Measurements from ENCODE around the gene EEFSEC. TPM values are rescaled to one million over a fixed set of nuclear protein-coding genes. Genes with fewer than 3 reads are reported as not detected.

EEFSEC gene
- total RNA-seq, 1 donor from 2014 or later, result 15.3 TPM

DNA sequence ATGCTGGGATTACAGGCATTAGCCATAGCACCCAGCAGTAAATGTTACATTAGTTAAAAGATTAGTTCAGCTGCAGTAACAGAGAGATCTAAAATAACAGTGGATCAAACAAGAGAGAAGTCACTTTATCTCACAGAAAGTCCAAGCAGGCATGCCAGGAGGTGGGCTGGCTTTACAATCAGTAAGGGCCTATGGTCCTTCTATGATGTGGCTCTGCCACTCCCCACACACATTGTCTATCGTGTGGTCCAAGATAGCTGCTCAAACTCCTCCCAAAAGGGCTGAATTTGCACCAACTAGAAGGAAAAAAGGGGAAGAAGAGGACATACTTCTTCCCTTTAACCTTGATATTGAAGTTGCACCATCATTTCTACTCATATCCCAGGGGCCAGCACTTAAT, 25.0 kb upstream of the EEFSEC start:
- no peak for DNase-seq
- Histone ChIP-seq H3K9me3 (no peaks in the 10 kb centered on the region), H3K27me3 (no peaks in the 10 kb centered on the region), H3K27ac (no peak overlapping the region), H3K4me3 (no peak overlapping the region), H3K36me3 (no peaks in the 10 kb centered on the region), H3K4me1 (no peaks in the 10 kb centered on the region)
- intact Hi-C loops (cut with DNase I), result no loop called here
- no peak for ATAC-seq
- TF ChIP-seq, protein P1, sequence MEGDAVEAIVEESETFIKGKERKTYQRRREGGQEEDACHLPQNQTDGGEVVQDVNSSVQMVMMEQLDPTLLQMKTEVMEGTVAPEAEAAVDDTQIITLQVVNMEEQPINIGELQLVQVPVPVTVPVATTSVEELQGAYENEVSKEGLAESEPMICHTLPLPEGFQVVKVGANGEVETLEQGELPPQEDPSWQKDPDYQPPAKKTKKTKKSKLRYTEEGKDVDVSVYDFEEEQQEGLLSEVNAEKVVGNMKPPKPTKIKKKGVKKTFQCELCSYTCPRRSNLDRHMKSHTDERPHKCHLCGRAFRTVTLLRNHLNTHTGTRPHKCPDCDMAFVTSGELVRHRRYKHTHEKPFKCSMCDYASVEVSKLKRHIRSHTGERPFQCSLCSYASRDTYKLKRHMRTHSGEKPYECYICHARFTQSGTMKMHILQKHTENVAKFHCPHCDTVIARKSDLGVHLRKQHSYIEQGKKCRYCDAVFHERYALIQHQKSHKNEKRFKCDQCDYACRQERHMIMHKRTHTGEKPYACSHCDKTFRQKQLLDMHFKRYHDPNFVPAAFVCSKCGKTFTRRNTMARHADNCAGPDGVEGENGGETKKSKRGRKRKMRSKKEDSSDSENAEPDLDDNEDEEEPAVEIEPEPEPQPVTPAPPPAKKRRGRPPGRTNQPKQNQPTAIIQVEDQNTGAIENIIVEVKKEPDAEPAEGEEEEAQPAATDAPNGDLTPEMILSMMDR (IDR thresholded peaks at IDR 0.05), result no peak

DNA sequence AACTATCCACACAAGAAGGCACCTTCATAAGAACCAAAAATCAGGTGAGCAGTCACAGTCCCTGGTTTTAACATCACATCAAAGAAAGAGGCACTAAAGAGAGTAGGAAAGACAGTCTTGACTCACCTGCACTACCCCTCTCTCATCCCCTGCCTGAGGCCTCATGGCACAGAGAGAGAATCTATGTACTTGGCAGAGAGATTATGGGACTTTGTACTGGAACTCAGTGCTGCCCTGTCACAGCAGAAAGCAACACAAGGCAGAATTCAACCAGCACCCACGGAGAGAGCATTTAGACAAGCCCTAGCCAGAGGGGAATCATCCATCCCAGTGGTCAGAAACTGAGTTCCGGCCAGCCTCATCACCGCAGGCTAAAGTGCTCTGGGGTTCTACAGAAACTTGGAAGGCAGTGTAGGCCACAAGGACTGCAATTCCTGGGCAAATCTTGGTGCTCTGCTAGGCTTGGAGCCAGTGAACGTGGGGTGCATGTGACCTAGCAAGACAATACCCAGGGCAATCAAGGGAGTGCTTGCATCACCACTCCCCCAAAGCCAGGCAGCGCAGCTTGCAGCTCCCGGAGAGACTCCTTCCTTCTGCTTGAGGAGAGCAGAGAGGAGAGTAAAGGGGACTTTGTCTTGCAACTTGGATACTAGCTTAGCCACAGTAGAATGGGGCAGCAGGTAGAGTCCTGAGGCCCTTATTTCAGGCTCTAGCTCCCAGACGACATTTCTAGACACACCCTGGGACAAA, 21.2 kb upstream of the EEFSEC start:
- Histone ChIP-seq H3K27me3 (no peaks in the 10 kb centered on the region), H3K9me3 (no peaks in the 10 kb centered on the region), H3K4me3 (no peak overlapping the region), H3K4me1 (no peaks in the 10 kb centered on the region), H3K36me3 (no peaks in the 10 kb centered on the region), H3K27ac (no peak overlapping the region)
- DNase-seq, result no peak
- TF ChIP-seq, protein P1 (IDR thresholded peaks at IDR 0.05), result no peak
- intact Hi-C loops (cut with DNase I), result no loop called here
- no peak for ATAC-seq

DNA sequence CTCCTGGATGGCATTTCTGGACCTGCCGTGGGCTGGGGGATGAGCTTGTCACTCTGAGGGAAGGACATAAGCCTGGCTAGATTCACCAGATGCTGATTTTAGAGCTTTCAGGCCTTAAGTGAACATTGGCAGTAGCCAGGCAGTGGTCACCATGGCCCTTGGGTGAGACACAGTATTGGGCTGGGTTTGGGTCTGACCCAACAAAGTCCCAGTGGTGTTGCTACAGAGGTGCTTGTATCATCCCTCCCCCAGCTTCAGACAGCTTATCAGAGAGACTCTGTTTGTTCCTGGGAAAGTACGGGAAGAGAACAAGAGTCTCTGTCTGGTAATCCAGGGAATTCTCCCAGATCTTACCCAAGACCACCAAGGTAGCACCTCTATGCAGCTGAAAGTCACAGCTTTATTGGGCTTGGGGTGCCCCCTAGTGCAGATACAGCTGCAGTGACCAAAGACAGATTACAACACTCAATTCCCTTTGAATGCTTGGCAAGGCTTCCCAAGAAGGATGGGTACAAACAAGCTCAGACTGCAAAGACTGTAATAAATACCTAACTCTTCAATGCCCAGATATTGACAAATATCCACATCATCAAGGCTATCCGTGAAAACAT, 19.9 kb upstream of the EEFSEC start:
- intact Hi-C loops (cut with DNase I), result no loop called here
- H3K4me3 ChIP-seq, result no peak overlapping the region
- H3K36me3 ChIP-seq, result no peaks in the 10 kb centered on the region
- H3K9me3 ChIP-seq, result no peaks in the 10 kb centered on the region
- H3K4me1 ChIP-seq, result no peaks in the 10 kb centered on the region
- TF ChIP-seq, protein P1 (IDR thresholded peaks at IDR 0.05), result peak; percentile 67
- H3K27ac ChIP-seq, result no peak overlapping the region
- DNase-seq (no peak), ATAC-seq (peak; percentile 85)
- H3K27me3 ChIP-seq, result no peaks in the 10 kb centered on the region

DNA sequence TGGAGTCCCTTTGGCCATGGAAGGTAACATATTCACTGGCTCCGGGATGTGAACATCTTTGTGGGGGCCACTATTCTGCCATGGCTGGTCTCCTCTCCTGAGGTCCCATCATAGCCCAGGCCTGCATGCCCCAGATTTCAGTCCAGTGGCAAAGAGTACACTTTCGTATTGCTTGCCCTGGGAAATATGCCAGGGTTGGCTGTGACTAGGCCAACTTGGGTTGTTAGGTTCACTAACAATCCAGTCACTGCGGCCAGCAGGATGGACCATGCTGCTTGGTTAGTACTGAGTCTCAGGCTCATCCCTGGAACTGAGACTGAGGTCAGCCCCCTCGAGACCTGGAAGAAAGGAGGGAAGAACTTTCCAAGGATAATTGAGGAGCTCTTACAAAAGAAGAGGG, 9.8 kb upstream of the EEFSEC start:
- H3K36me3 ChIP-seq, result no peaks in the 10 kb centered on the region
- no peak overlapping the region for H3K27ac ChIP-seq
- no peaks in the 10 kb centered on the region for H3K9me3 ChIP-seq
- ATAC-seq, result no peak
- H3K27me3 ChIP-seq, result no peaks in the 10 kb centered on the region
- intact Hi-C loops (cut with DNase I), result no loop called here
- TF ChIP-seq, protein P1 (IDR thresholded peaks at IDR 0.05), result no peak
- H3K4me3 ChIP-seq, result no peak overlapping the region
- no peak for DNase-seq
- no peaks in the 10 kb centered on the region for H3K4me1 ChIP-seq

DNA sequence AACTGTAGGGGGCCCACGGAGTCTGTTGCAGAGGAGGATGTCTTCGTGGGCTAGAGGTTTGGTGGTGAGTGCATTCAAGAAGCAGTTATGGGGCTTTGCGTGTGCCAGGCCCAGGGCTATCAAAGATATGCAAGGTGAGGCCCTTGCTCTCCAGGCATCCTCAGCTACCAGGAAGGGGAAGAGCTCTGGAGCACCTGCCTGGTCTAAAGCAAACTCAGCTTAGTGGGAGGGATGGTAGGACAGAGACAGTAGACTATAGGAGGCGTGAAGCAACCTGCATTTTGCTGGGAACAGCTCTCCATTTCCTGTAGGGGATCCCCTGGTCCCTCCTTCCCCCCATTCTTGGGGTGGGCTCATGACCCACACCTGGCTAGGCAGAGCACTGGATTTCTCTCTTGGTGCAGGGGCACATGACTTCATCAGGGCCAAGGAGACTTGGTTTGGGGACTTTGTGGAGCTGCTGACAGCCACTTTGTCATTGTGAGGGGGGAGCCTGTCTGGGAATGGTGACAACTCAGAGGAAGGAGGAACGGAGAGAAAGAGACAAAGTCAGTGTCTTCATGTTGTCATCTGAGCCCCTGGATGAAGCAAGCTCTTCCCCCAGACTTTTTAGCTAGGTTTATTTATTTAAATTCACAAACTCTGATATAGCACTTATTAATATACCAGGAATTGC, 8.6 kb upstream of the EEFSEC start:
- ATAC-seq, result no peak

More for the DNA sequence above, 8.6 kb upstream of the EEFSEC start:
- H3K36me3 ChIP-seq, result no peaks in the 10 kb centered on the region
- no peaks in the 10 kb centered on the region for H3K4me1 ChIP-seq
- H3K4me3 ChIP-seq, result no peak overlapping the region
- H3K27me3 ChIP-seq, result no peaks in the 10 kb centered on the region
- no peak for DNase-seq
- no peaks in the 10 kb centered on the region for H3K9me3 ChIP-seq
- no peak overlapping the region for H3K27ac ChIP-seq
- intact Hi-C loops (cut with DNase I), result no loop called here
- TF ChIP-seq, protein P1 (IDR thresholded peaks at IDR 0.05), result no peak

All from upper lobe of right lung (tissue), 1 donor.